ENCODE data around the gene CHGA.

CHGA gene

GRCh38 chr14:92898566-92899131, 24.3 kb upstream of the CHGA start:
- TF ChIP-seq POLR2A (IDR thresholded peaks at IDR 0.05; ENCODE audit: extremely low read depth, insufficient read length), result no peak
- no peak for TF ChIP-seq CTCF (IDR thresholded peaks at IDR 0.05; ENCODE audit: low read depth, low read length)
- no peak for TF ChIP-seq MYC (IDR thresholded peaks at IDR 0.05; ENCODE audit: low read depth, low read length)
- TF ChIP-seq MAX (IDR thresholded peaks at IDR 0.05; ENCODE audit: low read depth, low read length), result no peak
- H3K4me3 ChIP-seq (ENCODE audit: low read depth, low read length), result no peak overlapping the region
- no peak for DNase-seq (ENCODE audit: low read depth)

GRCh38 chr14:92900660-92901059, 22.3 kb upstream of the CHGA start:
- H3K4me3 ChIP-seq (ENCODE audit: low read depth, low read length), result no peak overlapping the region
- no peak for DNase-seq (ENCODE audit: low read depth)
- TF ChIP-seq MAX (IDR thresholded peaks at IDR 0.05; ENCODE audit: low read depth, low read length), result no peak
- TF ChIP-seq MYC (IDR thresholded peaks at IDR 0.05; ENCODE audit: low read depth, low read length), result no peak
- TF ChIP-seq CTCF (IDR thresholded peaks at IDR 0.05; ENCODE audit: low read depth, low read length), result no peak
- TF ChIP-seq POLR2A (IDR thresholded peaks at IDR 0.05; ENCODE audit: extremely low read depth, insufficient read length), result no peak

GRCh38 chr14:92902191-92902590, 20.8 kb upstream of the CHGA start:
- no peak overlapping the region for H3K4me3 ChIP-seq (ENCODE audit: low read depth, low read length)
- DNase-seq (ENCODE audit: low read depth), result no peak
- TF ChIP-seq CTCF (IDR thresholded peaks at IDR 0.05; ENCODE audit: low read depth, low read length), result no peak
- TF ChIP-seq MYC (IDR thresholded peaks at IDR 0.05; ENCODE audit: low read depth, low read length), result no peak
- no peak for TF ChIP-seq MAX (IDR thresholded peaks at IDR 0.05; ENCODE audit: low read depth, low read length)
- TF ChIP-seq POLR2A (IDR thresholded peaks at IDR 0.05; ENCODE audit: extremely low read depth, insufficient read length), result no peak

- DNase-seq (ENCODE audit: low read depth), result no peak
- no peak overlapping the region for H3K4me3 ChIP-seq (ENCODE audit: low read depth, low read length)
- no peak for TF ChIP-seq CTCF (IDR thresholded peaks at IDR 0.05; ENCODE audit: low read depth, low read length)
- TF ChIP-seq MYC (IDR thresholded peaks at IDR 0.05; ENCODE audit: low read depth, low read length), result no peak
- no peak for TF ChIP-seq POLR2A (IDR thresholded peaks at IDR 0.05; ENCODE audit: extremely low read depth, insufficient read length)
- no peak for TF ChIP-seq MAX (IDR thresholded peaks at IDR 0.05; ENCODE audit: low read depth, low read length)
Measured at GRCh38 chr14:92902726-92903125, 20.2 kb upstream of the CHGA start.

- DNase-seq (ENCODE audit: low read depth), result no peak
- TF ChIP-seq MAX (IDR thresholded peaks at IDR 0.05; ENCODE audit: low read depth, low read length) (no peak), CTCF (IDR thresholded peaks at IDR 0.05; ENCODE audit: low read depth, low read length) (no peak)
Measured at GRCh38 chr14:92903359-92903758, 19.6 kb upstream of the CHGA start.

GRCh38 chr14:92905667-92906066, 17.3 kb upstream of the CHGA start:
- no peak for DNase-seq (ENCODE audit: low read depth)
- no peak overlapping the region for H3K4me3 ChIP-seq (ENCODE audit: low read depth, low read length)
- TF ChIP-seq MAX (IDR thresholded peaks at IDR 0.05; ENCODE audit: low read depth, low read length), result no peak
- no peak for TF ChIP-seq CTCF (IDR thresholded peaks at IDR 0.05; ENCODE audit: low read depth, low read length)
- TF ChIP-seq POLR2A (IDR thresholded peaks at IDR 0.05; ENCODE audit: extremely low read depth, insufficient read length), result no peak
- no peak for TF ChIP-seq MYC (IDR thresholded peaks at IDR 0.05; ENCODE audit: low read depth, low read length)

More at GRCh38 chr14:92903359-92903758, 19.6 kb upstream of the CHGA start:
- H3K4me3 ChIP-seq (ENCODE audit: low read depth, low read length), result no peak overlapping the region
